ENCODE results near the gene SYCE1.

DNA sequence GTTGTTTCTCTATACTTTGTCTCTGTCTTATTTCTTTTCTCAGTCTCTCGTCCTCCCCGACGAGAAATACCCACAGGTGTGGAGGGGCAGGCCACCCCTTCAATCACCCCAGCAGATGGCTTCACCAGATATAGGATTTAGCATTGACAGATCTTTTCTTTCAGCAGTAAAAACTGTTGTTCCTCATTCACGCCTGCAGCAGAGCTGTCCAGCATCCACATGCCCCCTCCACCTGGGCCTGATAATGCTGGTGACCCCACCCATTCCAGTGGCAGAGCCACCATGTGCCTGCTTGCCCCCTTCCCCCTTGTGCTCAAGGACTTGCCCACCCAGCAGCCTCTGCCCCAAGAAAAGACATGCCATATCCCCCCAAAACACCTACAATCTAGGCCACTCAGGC lies 45.7 kb upstream of the SYCE1 start:
- TF ChIP-seq, protein P1, sequence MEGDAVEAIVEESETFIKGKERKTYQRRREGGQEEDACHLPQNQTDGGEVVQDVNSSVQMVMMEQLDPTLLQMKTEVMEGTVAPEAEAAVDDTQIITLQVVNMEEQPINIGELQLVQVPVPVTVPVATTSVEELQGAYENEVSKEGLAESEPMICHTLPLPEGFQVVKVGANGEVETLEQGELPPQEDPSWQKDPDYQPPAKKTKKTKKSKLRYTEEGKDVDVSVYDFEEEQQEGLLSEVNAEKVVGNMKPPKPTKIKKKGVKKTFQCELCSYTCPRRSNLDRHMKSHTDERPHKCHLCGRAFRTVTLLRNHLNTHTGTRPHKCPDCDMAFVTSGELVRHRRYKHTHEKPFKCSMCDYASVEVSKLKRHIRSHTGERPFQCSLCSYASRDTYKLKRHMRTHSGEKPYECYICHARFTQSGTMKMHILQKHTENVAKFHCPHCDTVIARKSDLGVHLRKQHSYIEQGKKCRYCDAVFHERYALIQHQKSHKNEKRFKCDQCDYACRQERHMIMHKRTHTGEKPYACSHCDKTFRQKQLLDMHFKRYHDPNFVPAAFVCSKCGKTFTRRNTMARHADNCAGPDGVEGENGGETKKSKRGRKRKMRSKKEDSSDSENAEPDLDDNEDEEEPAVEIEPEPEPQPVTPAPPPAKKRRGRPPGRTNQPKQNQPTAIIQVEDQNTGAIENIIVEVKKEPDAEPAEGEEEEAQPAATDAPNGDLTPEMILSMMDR (IDR thresholded peaks at IDR 0.05; ENCODE audit: insufficient read depth, low read length, poor library complexity, severe bottlenecking): no peak
- TF ChIP-seq EZH2phosphoT487 (conservative IDR thresholded peaks at IDR 0.05; ENCODE audit: low read length): no peak

Measured in SU-DHL-6 (cell line).